Measurements from ENCODE around the gene FDX2. TPM values are rescaled to one million over a fixed set of nuclear protein-coding genes. Genes with fewer than 3 reads are reported as not detected.

The FDX2 gene
- total and polyA plus RNA-seq, 2 of the 13 experiments (the other 11 are each of a cell fraction or from before 2014, with no cell fraction given): 21.0 to 24.7 TPM

DNA sequence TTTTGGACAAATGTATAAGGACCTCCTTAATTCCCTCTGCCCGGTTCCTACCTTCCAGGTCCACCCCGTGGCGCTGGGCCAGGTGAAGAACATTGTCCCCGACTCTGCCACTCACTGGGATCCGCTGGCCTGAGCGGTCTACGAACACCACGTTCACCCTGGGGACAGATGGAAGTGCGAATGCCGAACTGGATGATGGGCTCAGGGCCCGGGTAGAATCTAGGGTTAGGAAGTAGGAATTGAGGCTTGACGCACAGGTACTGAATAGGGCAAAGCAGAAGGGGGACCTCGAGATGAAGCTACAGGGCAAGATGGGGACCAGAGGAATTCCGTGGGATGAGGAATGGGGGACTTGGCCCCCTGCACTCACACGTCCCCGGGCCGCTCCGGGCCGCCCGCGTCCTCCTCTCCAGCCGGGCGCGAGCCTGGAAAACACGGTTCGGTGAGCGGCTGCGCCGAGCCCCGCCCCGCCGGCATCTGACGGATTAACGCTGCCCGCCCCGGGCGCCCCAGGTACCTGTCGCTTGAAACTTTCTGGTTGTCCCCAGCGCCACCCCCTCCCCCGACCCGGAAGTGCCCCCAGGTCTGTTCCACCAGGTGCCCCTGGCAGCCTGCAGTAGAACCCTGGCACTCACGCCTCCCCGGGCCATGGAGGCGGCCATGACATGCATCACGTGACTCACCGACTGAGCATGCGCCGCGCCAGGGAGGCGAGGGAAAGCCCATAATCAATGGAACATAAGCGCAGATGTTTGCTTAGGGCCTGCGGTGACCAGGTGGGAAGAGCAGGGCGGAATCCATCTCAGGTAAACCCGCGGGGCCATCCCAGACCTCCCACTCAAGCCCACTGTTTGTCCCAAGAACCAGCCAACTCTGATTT lies at the start of gene FDX2 (continued):
- TF ChIP-seq, protein P1, sequence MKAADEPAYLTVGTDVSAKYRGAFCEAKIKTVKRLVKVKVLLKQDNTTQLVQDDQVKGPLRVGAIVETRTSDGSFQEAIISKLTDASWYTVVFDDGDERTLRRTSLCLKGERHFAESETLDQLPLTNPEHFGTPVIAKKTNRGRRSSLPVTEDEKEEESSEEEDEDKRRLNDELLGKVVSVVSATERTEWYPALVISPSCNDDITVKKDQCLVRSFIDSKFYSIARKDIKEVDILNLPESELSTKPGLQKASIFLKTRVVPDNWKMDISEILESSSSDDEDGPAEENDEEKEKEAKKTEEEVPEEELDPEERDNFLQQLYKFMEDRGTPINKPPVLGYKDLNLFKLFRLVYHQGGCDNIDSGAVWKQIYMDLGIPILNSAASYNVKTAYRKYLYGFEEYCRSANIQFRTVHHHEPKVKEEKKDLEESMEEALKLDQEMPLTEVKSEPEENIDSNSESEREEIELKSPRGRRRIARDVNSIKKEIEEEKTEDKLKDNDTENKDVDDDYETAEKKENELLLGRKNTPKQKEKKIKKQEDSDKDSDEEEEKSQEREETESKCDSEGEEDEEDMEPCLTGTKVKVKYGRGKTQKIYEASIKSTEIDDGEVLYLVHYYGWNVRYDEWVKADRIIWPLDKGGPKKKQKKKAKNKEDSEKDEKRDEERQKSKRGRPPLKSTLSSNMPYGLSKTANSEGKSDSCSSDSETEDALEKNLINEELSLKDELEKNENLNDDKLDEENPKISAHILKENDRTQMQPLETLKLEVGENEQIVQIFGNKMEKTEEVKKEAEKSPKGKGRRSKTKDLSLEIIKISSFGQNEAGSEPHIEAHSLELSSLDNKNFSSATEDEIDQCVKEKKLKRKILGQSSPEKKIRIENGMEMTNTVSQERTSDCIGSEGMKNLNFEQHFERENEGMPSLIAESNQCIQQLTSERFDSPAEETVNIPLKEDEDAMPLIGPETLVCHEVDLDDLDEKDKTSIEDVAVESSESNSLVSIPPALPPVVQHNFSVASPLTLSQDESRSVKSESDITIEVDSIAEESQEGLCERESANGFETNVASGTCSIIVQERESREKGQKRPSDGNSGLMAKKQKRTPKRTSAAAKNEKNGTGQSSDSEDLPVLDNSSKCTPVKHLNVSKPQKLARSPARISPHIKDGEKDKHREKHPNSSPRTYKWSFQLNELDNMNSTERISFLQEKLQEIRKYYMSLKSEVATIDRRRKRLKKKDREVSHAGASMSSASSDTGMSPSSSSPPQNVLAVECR (CRISPR knock-in tag; IDR thresholded peaks at IDR 0.05; ENCODE audit: borderline replicate concordance): peak; percentile 95
- TF ChIP-seq ZNF598 (CRISPR knock-in tag; IDR thresholded peaks at IDR 0.05; ENCODE audit: borderline replicate concordance) (peak; percentile 33; the same call in 1 of the 2 replicates), AHR (CRISPR knock-in tag; IDR thresholded peaks at IDR 0.05) (no peak), TRIM24 (CRISPR knock-in tag; IDR thresholded peaks at IDR 0.05) (no peak), MEIS1 (CRISPR knock-in tag; IDR thresholded peaks at IDR 0.05; ENCODE audit: borderline replicate concordance) (no peak), ZC3H4 (CRISPR knock-in tag; IDR thresholded peaks at IDR 0.05; ENCODE audit: borderline replicate concordance) (no peak), MEF2D (CRISPR knock-in tag; IDR thresholded peaks at IDR 0.05) (0 out of 2 replicates have a peak, but pooled peaks have one; percentile 21), ZNF329 (CRISPR knock-in tag; IDR thresholded peaks at IDR 0.05; ENCODE audit: low read depth) (no peak), FOXC1 (CRISPR knock-in tag; IDR thresholded peaks at IDR 0.05; ENCODE audit: borderline replicate concordance) (no peak; the same call in 1 of the 2 replicates), FOXM1 (CRISPR knock-in tag; IDR thresholded peaks at IDR 0.05) (no peak), ZNF292 (CRISPR knock-in tag; IDR thresholded peaks at IDR 0.05; ENCODE audit: borderline replicate concordance, low read depth) (no peak), MAFG (CRISPR knock-in tag; IDR thresholded peaks at IDR 0.05) (no peak), REPIN1 (CRISPR knock-in tag; IDR thresholded peaks at IDR 0.05; ENCODE audit: borderline replicate concordance, low read depth) (peak; percentile 75), U2AF1 (optimal IDR thresholded peaks at IDR 0.05; ENCODE audit: low read depth, low read length) (peak; percentile 42), MTA1 (CRISPR knock-in tag; IDR thresholded peaks at IDR 0.05; ENCODE audit: borderline replicate concordance) (no peak), ZNF44 (CRISPR knock-in tag; IDR thresholded peaks at IDR 0.05) (peak; percentile 75; the same call in 1 of the 2 replicates), TEAD2 (CRISPR knock-in tag; IDR thresholded peaks at IDR 0.05) (no peak), ZNF431 (CRISPR knock-in tag; IDR thresholded peaks at IDR 0.05; ENCODE audit: borderline replicate concordance, low read depth) (no peak), ZIK1 (CRISPR knock-in tag; IDR thresholded peaks at IDR 0.05; ENCODE audit: borderline replicate concordance, low read depth) (0 out of 2 replicates have a peak, but pooled peaks have one; percentile 27)
- TF ChIP-seq, protein P2, sequence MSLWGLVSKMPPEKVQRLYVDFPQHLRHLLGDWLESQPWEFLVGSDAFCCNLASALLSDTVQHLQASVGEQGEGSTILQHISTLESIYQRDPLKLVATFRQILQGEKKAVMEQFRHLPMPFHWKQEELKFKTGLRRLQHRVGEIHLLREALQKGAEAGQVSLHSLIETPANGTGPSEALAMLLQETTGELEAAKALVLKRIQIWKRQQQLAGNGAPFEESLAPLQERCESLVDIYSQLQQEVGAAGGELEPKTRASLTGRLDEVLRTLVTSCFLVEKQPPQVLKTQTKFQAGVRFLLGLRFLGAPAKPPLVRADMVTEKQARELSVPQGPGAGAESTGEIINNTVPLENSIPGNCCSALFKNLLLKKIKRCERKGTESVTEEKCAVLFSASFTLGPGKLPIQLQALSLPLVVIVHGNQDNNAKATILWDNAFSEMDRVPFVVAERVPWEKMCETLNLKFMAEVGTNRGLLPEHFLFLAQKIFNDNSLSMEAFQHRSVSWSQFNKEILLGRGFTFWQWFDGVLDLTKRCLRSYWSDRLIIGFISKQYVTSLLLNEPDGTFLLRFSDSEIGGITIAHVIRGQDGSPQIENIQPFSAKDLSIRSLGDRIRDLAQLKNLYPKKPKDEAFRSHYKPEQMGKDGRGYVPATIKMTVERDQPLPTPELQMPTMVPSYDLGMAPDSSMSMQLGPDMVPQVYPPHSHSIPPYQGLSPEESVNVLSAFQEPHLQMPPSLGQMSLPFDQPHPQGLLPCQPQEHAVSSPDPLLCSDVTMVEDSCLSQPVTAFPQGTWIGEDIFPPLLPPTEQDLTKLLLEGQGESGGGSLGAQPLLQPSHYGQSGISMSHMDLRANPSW (CRISPR knock-in tag; IDR thresholded peaks at IDR 0.05; ENCODE audit: borderline replicate concordance): no peak; the same call in 1 of the 2 replicates
- TF ChIP-seq, protein P3, sequence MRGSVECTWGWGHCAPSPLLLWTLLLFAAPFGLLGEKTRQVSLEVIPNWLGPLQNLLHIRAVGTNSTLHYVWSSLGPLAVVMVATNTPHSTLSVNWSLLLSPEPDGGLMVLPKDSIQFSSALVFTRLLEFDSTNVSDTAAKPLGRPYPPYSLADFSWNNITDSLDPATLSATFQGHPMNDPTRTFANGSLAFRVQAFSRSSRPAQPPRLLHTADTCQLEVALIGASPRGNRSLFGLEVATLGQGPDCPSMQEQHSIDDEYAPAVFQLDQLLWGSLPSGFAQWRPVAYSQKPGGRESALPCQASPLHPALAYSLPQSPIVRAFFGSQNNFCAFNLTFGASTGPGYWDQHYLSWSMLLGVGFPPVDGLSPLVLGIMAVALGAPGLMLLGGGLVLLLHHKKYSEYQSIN (CRISPR knock-in tag; IDR thresholded peaks at IDR 0.05; ENCODE audit: borderline replicate concordance): no peak
